Smooth muscle cell (in vitro differentiated cells): ENCODE data around the gene FANCD2OS. TPM values are rescaled to one million over a fixed set of nuclear protein-coding genes. Genes with fewer than 3 reads are reported as not detected.
A peak's percentile ranks its signal among the peaks of the same experiment; 100 is the strongest.

ENCODE experiments used
- DNase-seq: peaks from one replicate; lab custom pipeline; 2025; ENCODE audit not compliant: unreplicated experiment; lab: John Stamatoyannopoulos, UW
- H2AFZ ChIP-seq: fragments of 200-600 bp; sonication (generic); 2 replicates; pipeline ENCODE4 v1.6.0; 2016; ENCODE audit warnings: antibody characterized with exemption, low read depth, mild to moderate bottlenecking
- H3F3A ChIP-seq: fragments of 200-600 bp; sonication (generic); 2 replicates; pipeline ENCODE4 v1.6.0; 2017; ENCODE audit warnings: antibody characterized with exemption, low read depth
- H3K27ac ChIP-seq: fragments of 200-600 bp; sonication (generic); 2 replicates; pipeline ENCODE4 v1.5.1; 2016; ENCODE audit warnings: low read depth, mild to moderate bottlenecking
- H3K27me3 ChIP-seq: fragments of 200-600 bp; sonication (generic); 2 replicates; pipeline ENCODE4 v1.6.1; 2016; ENCODE audit warnings: low read depth, mild to moderate bottlenecking
- H3K36me3 ChIP-seq: fragments of 200-600 bp; sonication (generic); 2 replicates; pipeline ENCODE4 v1.5.1; 2016; ENCODE audit warnings: low read depth
- H3K4me1 ChIP-seq: fragments of 200-600 bp; sonication (generic); 2 replicates; pipeline ENCODE4 v1.5.1; 2016; ENCODE audit warnings: low read depth
- H3K4me2 ChIP-seq: fragments of 200-600 bp; sonication (generic); 2 replicates; pipeline ENCODE4 v1.6.0; 2016; ENCODE audit warnings: mild to moderate bottlenecking
- H3K4me3 ChIP-seq: fragments of 200-600 bp; sonication (generic); 2 replicates; pipeline ENCODE4 v1.5.1; 2016; ENCODE audit warnings: mild to moderate bottlenecking
- H3K79me2 ChIP-seq: fragments of 200-600 bp; sonication (generic); 2 replicates; pipeline ENCODE4 v1.6.0; 2016; ENCODE audit warnings: low read depth, mild to moderate bottlenecking
- H3K9ac ChIP-seq: fragments of 200-600 bp; sonication (generic); 2 replicates; pipeline ENCODE4 v1.6.0; 2016; ENCODE audit warnings: low read depth
- H3K9me3 ChIP-seq: fragments of 200-600 bp; sonication (generic); replicated peaks from 2 replicates; pipeline ENCODE4 v1.5.1; 2016; ENCODE audit warnings: low read depth
- H4K20me1 ChIP-seq: fragments of 200-600 bp; sonication (generic); 2 replicates; pipeline ENCODE4 v1.6.0; 2016; ENCODE audit warnings: low read depth
- WGBS: methylation state at CpG from one replicate; pipeline ENCODE4 v1.1.7; 2016; ENCODE audit warnings: low lambda C conversion rate; 5-methylcytosine and 5-hydroxymethylcytosine counted together
- polyA plus RNA-seq: library from polyadenylated mRNA; unstranded; fragments of >200 nt; fragmentation: Nextera tagmentation; extraction: Ambion mirVana; gene quantifications from 2 replicates; pipeline ENCODE4 v1.2.1, GENCODE V29; 2016
- total RNA-seq: library from RNA; depleted of rRNA; stranded (reverse); fragments of >200 nt; gene quantifications from 2 replicates; pipeline ENCODE4 v1.2.3, GENCODE V29; 2014
- TF ChIP-seq, protein P1 (sequence below): fragments of 200-600 bp; sonication (generic); IDR thresholded peaks from 2 replicates; pipeline ENCODE4 v1.5.1; 2017; ENCODE audit warnings: borderline replicate concordance, mild to moderate bottlenecking, antibody characterized with exemption; ENCODE audit not compliant: insufficient read depth, poor library complexity, severe bottlenecking

FANCD2OS gene
- total and polyA plus RNA-seq, 2 experiments from 2014 or later = not detected

DNA sequence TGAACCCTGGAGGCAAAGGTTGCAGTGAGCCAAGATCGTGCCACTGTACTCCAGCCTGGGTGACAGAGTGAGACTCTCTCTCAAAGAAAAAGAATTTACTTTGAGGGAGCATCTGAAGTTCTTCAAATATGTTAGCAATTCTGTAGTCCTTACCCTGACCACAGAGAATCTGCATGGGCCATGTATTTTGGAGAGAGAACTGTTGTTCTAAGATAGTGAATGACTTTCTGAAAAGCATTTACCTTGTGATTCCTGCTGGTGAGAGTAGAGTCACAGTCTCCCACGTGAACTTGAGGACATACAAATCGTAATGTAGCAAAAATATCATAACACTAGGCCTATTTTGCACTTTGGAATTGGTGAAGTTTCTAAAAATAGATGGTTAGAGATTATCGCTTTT lies 11.3 kb upstream of the FANCD2OS start:
- Histone ChIP-seq H3K27ac (no peak overlapping the region), H3K79me2 (peaks cover 83% of the 10 kb centered on the region), H4K20me1 (peaks cover 75% of the 10 kb centered on the region), H3K27me3 (no peaks in the 10 kb centered on the region), H3K4me2 (no peak overlapping the region), H3K36me3 (no peaks in the 10 kb centered on the region), H2AFZ (no peak overlapping the region), H3F3A (no peaks in the 10 kb centered on the region), H3K4me1 (peaks cover 8% of the 10 kb centered on the region), H3K9me3 (no peaks in the 10 kb centered on the region), H3K4me3 (no peak overlapping the region), H3K9ac (no peak overlapping the region)
- TF ChIP-seq, protein P1, sequence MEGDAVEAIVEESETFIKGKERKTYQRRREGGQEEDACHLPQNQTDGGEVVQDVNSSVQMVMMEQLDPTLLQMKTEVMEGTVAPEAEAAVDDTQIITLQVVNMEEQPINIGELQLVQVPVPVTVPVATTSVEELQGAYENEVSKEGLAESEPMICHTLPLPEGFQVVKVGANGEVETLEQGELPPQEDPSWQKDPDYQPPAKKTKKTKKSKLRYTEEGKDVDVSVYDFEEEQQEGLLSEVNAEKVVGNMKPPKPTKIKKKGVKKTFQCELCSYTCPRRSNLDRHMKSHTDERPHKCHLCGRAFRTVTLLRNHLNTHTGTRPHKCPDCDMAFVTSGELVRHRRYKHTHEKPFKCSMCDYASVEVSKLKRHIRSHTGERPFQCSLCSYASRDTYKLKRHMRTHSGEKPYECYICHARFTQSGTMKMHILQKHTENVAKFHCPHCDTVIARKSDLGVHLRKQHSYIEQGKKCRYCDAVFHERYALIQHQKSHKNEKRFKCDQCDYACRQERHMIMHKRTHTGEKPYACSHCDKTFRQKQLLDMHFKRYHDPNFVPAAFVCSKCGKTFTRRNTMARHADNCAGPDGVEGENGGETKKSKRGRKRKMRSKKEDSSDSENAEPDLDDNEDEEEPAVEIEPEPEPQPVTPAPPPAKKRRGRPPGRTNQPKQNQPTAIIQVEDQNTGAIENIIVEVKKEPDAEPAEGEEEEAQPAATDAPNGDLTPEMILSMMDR = no peak
- DNase-seq = no peak
- WGBS = 90% methylated on average over 4 of the region's 4 CpGs

DNA sequence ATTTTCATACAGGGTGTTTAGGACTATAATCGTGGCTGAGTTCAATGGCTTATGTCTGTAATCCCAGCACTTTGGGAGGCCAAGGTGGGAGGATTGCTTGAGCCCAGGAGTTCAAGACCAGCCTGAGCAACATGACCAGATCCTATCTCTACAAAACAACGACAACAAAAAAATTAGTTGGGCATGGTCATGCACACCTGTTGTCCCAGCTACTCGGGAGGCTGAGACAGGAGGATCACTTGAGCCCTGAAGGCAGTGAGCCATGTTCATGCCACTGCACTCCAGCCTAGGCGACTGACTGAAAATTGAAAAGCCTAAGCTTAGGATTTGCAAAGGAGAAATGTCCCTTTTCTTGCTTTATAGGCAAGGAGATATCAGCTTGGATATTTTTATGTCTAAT lies 8.9 kb upstream of the FANCD2OS start:
- H3K9ac ChIP-seq = peak overlapping the region; percentile 77
- no peak overlapping the region for H2AFZ ChIP-seq
- H3F3A ChIP-seq = no peaks in the 10 kb centered on the region
- peak overlapping the region; percentile 79 for H3K4me3 ChIP-seq
- no peaks in the 10 kb centered on the region for H3K27me3 ChIP-seq
- H3K9me3 ChIP-seq = no peaks in the 10 kb centered on the region
- H3K27ac ChIP-seq = no peak overlapping the region
- H3K79me2 ChIP-seq = peaks cover 63% of the 10 kb centered on the region
- 95% methylated on average over 4 of the region's 4 CpGs for WGBS
- H3K4me1 ChIP-seq = peaks cover 8% of the 10 kb centered on the region
- H4K20me1 ChIP-seq = peaks cover 53% of the 10 kb centered on the region
- no peak for DNase-seq
- peak overlapping the region; percentile 83 for H3K4me2 ChIP-seq
- TF ChIP-seq, protein P1 = no peak
- no peaks in the 10 kb centered on the region for H3K36me3 ChIP-seq

DNA sequence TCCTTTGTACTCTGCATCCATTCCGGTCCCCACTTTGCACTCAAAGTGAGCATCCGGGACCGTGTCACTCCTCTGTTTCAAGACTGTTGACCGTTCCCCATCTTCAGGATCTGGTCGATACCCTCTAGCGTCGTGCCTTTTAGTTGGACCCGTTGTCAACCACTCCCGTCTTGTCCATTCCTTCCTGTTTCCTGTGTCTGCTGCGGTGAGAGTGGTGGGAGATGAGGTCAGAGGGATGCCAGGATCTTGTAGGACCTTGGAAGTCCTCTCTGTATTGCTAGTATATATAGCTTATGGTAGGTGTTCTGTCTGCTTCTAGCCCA lies 8.0 kb upstream of the FANCD2OS start:
- H3K4me1 ChIP-seq = peaks cover 8% of the 10 kb centered on the region
- peak overlapping the region; percentile 83 for H3K4me2 ChIP-seq
- peaks cover 46% of the 10 kb centered on the region for H4K20me1 ChIP-seq
- 3% methylated on average over 10 of the region's 10 CpGs for WGBS
- peaks cover 56% of the 10 kb centered on the region for H3K79me2 ChIP-seq
- peak overlapping the region; percentile 79 for H3K27ac ChIP-seq
- H3F3A ChIP-seq = no peaks in the 10 kb centered on the region
- TF ChIP-seq, protein P1 = no peak
- H3K36me3 ChIP-seq = no peaks in the 10 kb centered on the region
- peak overlapping the region; percentile 77 for H3K9ac ChIP-seq
- H3K9me3 ChIP-seq = no peaks in the 10 kb centered on the region
- peak overlapping the region; percentile 56 for H2AFZ ChIP-seq
- no peaks in the 10 kb centered on the region for H3K27me3 ChIP-seq
- H3K4me3 ChIP-seq = peak overlapping the region; percentile 79
- DNase-seq = no peak

DNA sequence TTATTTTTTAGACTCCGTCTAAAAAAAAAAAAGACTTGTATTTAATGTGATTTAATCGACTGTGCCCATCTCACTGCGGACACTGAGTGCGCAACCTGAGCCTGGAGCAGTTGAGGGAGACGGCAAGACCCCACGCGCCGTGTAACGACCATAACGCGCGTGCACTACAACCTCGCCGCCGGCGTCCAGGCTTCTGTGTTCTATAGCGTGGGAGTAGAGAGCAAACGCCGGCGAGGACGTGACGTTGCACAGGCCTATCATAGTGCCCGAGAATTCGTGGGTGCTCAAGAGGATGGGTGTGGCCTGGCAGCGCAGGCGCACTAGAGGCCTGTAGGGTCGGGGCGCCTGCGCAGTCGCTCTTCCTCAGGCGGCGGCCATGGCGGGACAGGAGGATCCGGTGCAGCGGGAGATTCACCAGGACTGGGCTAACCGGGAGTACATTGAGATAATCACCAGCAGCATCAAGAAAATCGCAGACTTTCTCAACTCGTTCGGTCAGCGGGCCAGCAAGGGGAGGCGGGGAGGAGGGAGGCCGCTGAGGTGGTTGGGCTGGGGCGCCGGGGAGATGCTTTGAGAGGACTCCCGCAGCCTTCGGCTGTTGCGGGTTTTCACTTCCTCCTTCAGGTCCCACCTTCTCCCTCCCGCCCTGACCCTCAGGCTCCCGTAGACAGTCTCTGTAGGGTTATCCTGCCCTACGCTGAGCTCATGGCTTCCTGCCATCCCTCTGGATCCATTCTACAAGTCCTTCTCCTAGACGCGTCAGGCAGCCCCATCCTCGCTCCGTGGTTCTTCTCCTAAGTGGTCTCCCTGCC lies 7.5 kb upstream of the FANCD2OS start, which contains the start of gene BRK1:
TSS of gene BRK1 (plus strand) at position 350 of the 812 bp plus-strand sequence. CDS start at position 377, 27 bp downstream.
- TF ChIP-seq, protein P1 = no peak
- Histone ChIP-seq H3K27ac (peak within 1 kb of the TSS; percentile 79), H3K4me3 (peak within 1 kb of the TSS; percentile 79), H4K20me1 (peaks cover 40% of the 10 kb centered on the region), H3K9ac (peak within 1 kb of the TSS; percentile 77), H3K79me2 (peaks cover 50% of the 10 kb centered on the region), H3K4me2 (peak within 1 kb of the TSS; percentile 83), H2AFZ (peak within 1 kb of the TSS; percentile 83), H3K9me3 (no peaks in the 10 kb centered on the region), H3K4me1 (peaks cover 8% of the 10 kb centered on the region), H3K36me3 (no peaks in the 10 kb centered on the region), H3K27me3 (no peaks in the 10 kb centered on the region), H3F3A (no peaks in the 10 kb centered on the region)
- peak; percentile 69 for DNase-seq
- 2% methylated on average over 51 of the region's 54 CpGs for WGBS
